ENCODE data around the gene ETHE1. TPM values are rescaled to one million over a fixed set of nuclear protein-coding genes. Genes with fewer than 3 reads are reported as not detected.

The ETHE1 gene, protein sequence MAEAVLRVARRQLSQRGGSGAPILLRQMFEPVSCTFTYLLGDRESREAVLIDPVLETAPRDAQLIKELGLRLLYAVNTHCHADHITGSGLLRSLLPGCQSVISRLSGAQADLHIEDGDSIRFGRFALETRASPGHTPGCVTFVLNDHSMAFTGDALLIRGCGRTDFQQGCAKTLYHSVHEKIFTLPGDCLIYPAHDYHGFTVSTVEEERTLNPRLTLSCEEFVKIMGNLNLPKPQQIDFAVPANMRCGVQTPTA
- 69.8 and 80.3 TPM in 2 replicates for total RNA-seq

DNA sequence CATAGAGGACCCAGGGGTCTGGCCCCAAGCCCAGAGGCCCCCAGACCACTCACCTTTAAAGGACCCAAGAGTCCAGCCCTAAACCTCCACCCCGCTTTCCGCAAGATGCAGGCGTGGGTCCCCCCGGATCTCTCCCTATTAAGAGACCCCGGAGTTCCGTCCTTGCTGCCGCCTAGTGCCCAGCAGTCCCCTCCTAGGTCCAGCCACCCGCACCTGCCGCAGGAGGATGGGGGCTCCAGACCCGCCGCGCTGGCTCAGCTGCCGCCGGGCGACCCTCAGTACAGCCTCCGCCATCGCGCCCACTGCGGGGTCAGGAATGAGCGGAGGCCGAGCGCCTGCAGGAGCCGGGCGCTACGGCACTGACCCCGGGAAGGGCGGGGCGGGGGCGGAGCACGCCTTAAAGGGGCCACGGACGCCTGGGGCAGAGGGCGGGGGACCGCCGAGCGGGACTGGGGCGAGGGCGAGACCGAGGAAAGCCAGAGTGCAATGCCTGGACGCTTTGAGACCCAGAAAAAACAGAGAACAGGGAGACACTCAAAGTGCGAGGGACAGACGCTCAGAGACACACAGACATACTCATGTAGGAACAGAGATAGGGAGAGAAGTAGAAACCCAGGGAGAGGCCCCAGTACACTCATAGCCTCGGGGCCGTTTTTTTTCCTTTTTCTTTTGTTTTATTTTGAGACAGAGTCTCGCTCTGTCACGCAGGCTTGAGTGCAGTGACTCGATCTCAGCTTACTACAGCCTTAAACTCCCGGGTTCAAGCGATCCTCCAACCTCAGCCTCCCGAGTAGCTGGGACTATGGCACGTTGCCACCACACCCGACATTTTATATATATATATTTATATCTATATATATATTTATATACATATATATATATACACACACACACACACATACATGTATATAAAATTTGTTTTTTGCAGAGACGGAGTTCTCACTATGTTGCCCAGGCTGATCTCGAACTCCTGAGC, at the start of gene ETHE1:
Gene ETHE1 (minus strand): TSS at position 318 of the 976 bp plus-strand sequence. CDS start 24 bp downstream, at position 294.

DNA sequence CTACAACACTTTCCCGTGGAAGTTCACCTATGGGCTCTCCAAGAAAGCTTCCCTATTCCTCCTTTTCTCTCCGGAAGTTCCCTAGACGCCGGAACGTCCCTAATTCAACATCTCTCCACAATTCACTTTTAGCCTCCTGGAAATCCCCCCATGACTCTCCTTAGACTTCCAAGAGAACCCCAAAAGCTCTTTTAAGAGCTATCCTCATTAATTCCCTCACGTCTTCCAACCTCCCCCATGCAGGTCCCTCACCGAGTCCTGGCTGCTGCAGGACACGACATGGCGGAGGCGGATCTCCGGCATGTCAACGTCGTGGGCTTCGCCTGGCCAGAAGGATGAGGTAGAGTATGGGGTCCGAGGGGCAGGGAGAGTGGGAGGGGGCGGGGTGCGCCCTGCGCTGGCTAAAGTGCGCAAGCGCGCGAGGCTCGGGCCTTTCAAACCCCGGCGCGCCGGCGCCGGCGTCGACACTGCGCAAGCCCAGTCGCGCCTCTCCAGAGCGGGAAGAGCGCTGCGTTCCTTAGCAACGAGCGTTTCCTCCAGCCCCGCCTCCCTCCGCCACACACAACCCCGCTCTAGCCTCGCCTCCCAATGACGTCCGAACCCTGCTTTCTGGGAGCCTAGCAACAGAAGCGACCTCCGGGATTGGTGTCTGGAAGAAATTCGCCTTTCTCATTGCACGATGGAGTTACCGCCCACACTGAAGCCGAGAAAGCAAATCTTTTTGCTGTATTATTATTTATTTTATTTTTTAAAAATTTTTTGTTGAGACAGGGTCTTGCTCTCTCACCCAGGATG, 48.4 kb upstream of the ETHE1 start, which contains the start of the genes PINLYP and XRCC1:
Gene PINLYP (plus strand): TSS at position 646 of the 795 bp plus-strand sequence. CDS start 1,391 bp downstream, outside the sequence.
Gene XRCC1 (minus strand): TSS at position 372 of the 795 bp plus-strand sequence. CDS start 69 bp downstream, at position 303.

DNA sequence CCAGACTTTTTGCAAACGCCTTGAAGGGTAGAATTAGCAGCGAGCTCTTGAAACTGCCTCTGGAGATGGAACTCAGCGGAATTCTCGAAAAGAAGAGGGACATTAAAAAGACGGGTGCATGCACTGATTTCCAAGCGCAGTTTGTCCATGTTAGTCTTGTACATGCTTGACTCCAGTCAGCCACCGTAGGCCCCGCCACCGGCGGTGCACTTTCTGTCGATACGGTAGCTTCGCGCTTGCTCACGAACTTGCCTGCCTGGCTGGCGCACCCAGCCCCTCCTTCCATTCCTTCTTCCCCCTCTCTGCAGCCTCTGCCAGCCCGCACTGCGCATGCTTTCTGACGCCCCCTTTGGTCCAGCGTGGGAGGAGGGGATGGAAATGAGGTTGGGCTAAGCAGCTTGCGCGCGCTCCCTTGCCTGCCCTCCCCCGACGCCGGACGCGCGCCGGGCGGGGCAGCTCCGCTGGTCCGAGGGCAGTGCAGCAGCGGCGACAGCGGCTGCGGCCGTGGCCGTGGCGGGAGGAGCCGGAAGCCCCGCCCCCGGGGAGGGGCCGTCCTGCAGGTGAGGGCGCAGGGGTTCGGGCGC, 6.1 kb upstream of the ETHE1 start, which contains the start of gene ZNF575:
Gene ZNF575 (plus strand): TSS at position 227 of the 584 bp plus-strand sequence. CDS start 1,235 bp downstream, outside the sequence.

DNA sequence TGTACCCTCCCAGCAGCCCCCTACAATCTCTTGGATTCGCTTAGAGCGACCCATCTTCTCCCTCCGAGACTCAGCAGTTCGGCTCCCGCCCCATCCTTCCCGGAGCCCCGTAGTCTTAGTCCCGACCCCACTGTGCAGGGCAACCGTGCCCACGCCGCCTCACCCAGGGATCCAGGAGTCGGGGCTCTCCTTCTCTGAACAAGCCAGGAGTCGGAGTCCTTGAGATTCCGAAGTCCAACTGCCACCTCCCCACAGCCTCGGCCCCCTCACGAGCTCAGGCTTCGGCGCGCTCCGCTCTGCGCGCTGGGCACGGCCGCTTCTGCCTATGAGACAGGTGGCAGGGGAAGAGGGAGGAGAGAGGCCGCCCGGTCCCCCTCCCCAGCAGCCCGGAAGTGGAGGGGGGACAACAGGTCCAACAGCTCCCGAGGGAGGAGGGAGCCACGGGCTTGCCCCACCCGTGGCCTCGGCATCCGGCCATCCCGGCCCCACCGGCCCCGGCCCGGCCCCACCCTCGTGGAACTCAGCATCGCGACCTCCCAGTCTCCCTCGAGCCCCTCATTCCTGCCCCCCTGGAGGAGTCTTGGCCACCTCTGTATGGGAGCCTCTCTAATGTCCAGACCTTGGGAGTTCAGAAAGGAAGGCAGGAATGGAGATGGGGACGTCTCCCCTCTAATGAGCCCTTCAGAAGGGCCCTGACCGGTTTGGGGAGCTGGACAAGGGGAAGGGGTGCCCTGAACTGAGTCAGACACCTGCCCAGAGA, 22.4 kb downstream of the ETHE1 start, which contains the start of gene PHLDB3:
Gene PHLDB3 (minus strand): TSS at position 321 of the 760 bp plus-strand sequence. CDS start 628 bp downstream, outside the sequence.

DNA sequence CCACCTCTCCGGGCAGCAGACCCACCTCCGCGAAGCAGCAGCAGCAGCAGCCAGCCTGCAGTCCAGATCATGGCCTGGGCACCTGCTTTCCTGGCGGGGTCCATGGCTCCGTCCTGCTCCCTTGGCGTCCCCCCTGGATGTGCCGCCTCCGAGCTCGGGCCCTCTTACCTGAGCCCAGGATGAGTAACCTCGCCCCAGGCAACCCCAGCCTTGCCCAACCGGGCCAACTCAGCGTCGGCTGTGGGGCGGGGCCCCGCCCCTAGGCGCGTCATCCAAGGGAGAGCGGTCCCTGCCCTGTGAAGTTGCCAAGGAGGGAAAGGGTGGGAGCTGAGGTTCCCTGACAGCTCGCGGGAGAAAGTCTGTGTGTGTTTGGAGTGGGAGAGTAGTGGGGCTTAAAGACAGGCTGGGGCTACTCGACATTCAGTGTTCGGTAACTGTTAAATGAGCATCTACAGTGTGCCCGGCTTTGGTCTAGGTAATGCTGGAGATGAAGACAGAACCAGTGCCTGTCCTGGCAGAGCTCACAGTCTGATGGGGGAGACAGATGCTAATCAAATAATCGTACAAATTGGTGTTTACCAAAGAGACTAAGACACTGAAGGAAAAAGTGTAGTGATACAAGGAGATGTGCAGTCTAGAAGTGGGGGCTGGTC, 61.4 kb downstream of the ETHE1 start, which contains the start of gene LYPD3:
Gene LYPD3 (minus strand): TSS at position 141 of the 653 bp plus-strand sequence. CDS start 37 bp downstream, at position 104.

Other genes starting within 250 kb of the ETHE1 start
- gene CD177, start 173.5 kb downstream of the ETHE1 start, total RNA-seq: not detected in 2 replicates
- gene TEX101, start 112.3 kb downstream of the ETHE1 start, total RNA-seq: not detected in 2 replicates
- 0.50 and 0.59 TPM in 2 replicates for gene LYPD3, start 61.6 kb downstream of the ETHE1 start, total RNA-seq
- 3.7 and 5.0 TPM in 2 replicates for gene PHLDB3, start 22.5 kb downstream of the ETHE1 start, total RNA-seq
- gene ZNF575, start 6.0 kb upstream of the ETHE1 start, total RNA-seq: 0.17 and 0.59 TPM in 2 replicates
- gene XRCC1, start 48.3 kb upstream of the ETHE1 start, total RNA-seq: 40.0 and 48.0 TPM in 2 replicates
- gene PINLYP, start 48.6 kb upstream of the ETHE1 start, total RNA-seq: 6.2 and 7.3 TPM in 2 replicates
- gene IRGQ, start 68.9 kb upstream of the ETHE1 start, total RNA-seq: 7.7 and 10.1 TPM in 2 replicates
- 8.4 and 11.0 TPM in 2 replicates for gene ZNF576, start 69.4 kb upstream of the ETHE1 start, total RNA-seq
- 0.34 TPM in 1 of 2 replicates, not detected in the other for gene SRRM5, start 84.9 kb upstream of the ETHE1 start, total RNA-seq
- 30.8 and 35.3 TPM in 2 replicates for gene ZNF428, start 92.4 kb upstream of the ETHE1 start, total RNA-seq
- 1.5 and 2.2 TPM in 2 replicates for gene CADM4, start 112.6 kb upstream of the ETHE1 start, total RNA-seq
- gene PLAUR, start 143.0 kb upstream of the ETHE1 start, total RNA-seq: 118 and 131 TPM in 2 replicates
- not detected in 2 replicates for gene IRGC, start 188.9 kb upstream of the ETHE1 start, total RNA-seq
- 14.9 and 22.9 TPM in 2 replicates for gene SMG9, start 227.8 kb upstream of the ETHE1 start, total RNA-seq

Data from bronchus fibroblast of lung (primary cell).